Fibroblast of lung (primary cell): ENCODE results near the gene LAMA1. TPM values are rescaled to one million over a fixed set of nuclear protein-coding genes. Genes with fewer than 3 reads are reported as not detected.

ENCODE experiments used
- DNase-seq, 2 donors: peaks; one replicate each; pipeline versions ENCODE4 v3.0.0 to v3.0.0-alpha.2; 2010; ENCODE audit warnings: low read depth in 2 of 2
- H2AFZ ChIP-seq: 2 replicates; pipeline ENCODE4 v1.5.1; 2012; ENCODE audit warnings: low read length, control low read depth, inconsistent platforms
- H3K27ac ChIP-seq: 2 replicates; pipeline ENCODE4 v1.5.1; 2011; ENCODE audit warnings: low read length, control low read depth; ENCODE audit not compliant: insufficient read depth
- H3K27me3 ChIP-seq: 2 replicates; pipeline ENCODE4 v1.5.1; 2011; ENCODE audit warnings: mild to moderate bottlenecking, low read length; ENCODE audit not compliant: control insufficient read depth, insufficient read depth
- H3K36me3 ChIP-seq: 2 replicates; pipeline ENCODE4 v1.5.1; 2011; ENCODE audit warnings: low read length; ENCODE audit not compliant: control insufficient read depth, insufficient read depth
- H3K4me1 ChIP-seq: 2 replicates; pipeline ENCODE4 v1.5.1; 2011; ENCODE audit warnings: low read length; ENCODE audit not compliant: control insufficient read depth, insufficient read depth; ENCODE audit errors: extremely low read depth
- H3K4me2 ChIP-seq: 2 replicates; pipeline ENCODE4 v1.5.1; 2011; ENCODE audit warnings: low read length, control low read depth; ENCODE audit not compliant: insufficient read depth; ENCODE audit errors: extremely low read depth
- H3K4me3 ChIP-seq, 4 experiments: fragments of 200-600 bp in 1 of 4; sonication (generic) in 1 of 4; replicated peaks in 1 of 4; 2 replicates each; pipeline ENCODE4 v1.5.1; 2011 to 2016; ENCODE audit warnings: low read length in 4 of 4, low read depth in 3 of 4, mild to moderate bottlenecking in 3 of 4, control low read depth in 2 of 4, inconsistent platforms in 1 of 4, mixed read lengths in 1 of 4; ENCODE audit not compliant: insufficient read depth in 1 of 4; ENCODE audit errors: control extremely low read depth in 1 of 4
- H3K79me2 ChIP-seq: 2 replicates; pipeline ENCODE4 v1.5.1; 2012; ENCODE audit warnings: mild to moderate bottlenecking, low read length, inconsistent platforms; ENCODE audit not compliant: control insufficient read depth, insufficient read depth
- H3K9ac ChIP-seq: 2 replicates; pipeline ENCODE4 v1.5.1; 2011; ENCODE audit warnings: mild to moderate bottlenecking, low read length, control low read depth; ENCODE audit not compliant: insufficient read depth
- H3K9me3 ChIP-seq: 2 replicates; pipeline ENCODE4 v1.5.1; 2012; ENCODE audit warnings: low read depth, low read length; ENCODE audit not compliant: control insufficient read depth, insufficient read depth
- H4K20me1 ChIP-seq: 2 replicates; pipeline ENCODE4 v1.5.1; 2011; ENCODE audit warnings: low read length; ENCODE audit not compliant: control insufficient read depth, insufficient read depth; ENCODE audit errors: extremely low read depth
- CTCF ChIP-seq, 2 donors: IDR thresholded peaks in 1 of 2; conservative IDR thresholded peaks in 1 of 2; 1 replicate in 1 of 2; 2 replicates in 1 of 2; pipeline ENCODE4 v1.5.1; 2011 to 2012; ENCODE audit warnings: low read length in 2 of 2, control low read depth in 1 of 2, inconsistent platforms in 1 of 2, low read depth in 1 of 2, mild to moderate bottlenecking in 1 of 2
- EZH2 ChIP-seq: IDR thresholded peaks from 2 replicates; pipeline ENCODE4 v1.5.1; 2012; ENCODE audit warnings: low read length, control low read depth, mild to moderate bottlenecking; ENCODE audit errors: missing control alignments
- polyA plus RNA-seq, 2 donors: library from polyadenylated mRNA; depleted of rRNA in 1 of 2; stranded (reverse) in 1 of 2; unstranded in 1 of 2; fragments of >200 nt; gene quantifications; 2 replicates each; pipeline ENCODE4 v1.2.1, GENCODE V29; 2011 to 2012; ENCODE audit warnings: missing spikeins in 1 of 2
- total RNA-seq: library from RNA; depleted of rRNA; stranded (reverse); fragments of >200 nt; gene quantifications from 2 replicates; pipeline ENCODE4 v1.2.1, GENCODE V29; 2014

The LAMA1 gene
- total and polyA plus RNA-seq, 2 donors (not counting 1 experiment from before 2014, with no cell fraction given) = 1.2 to 5.8 TPM

- Histone ChIP-seq H3K27ac (no peak overlapping the region), H3K9ac (no peak overlapping the region), H3K9me3 (no peaks in the 10 kb centered on the region), H4K20me1 (no peaks in the 10 kb centered on the region), H3K4me2 (no peak overlapping the region), H3K27me3 (no peaks in the 10 kb centered on the region), H3K36me3 (no peaks in the 10 kb centered on the region), H3K79me2 (no peaks in the 10 kb centered on the region), H2AFZ (no peak overlapping the region), H3K4me1 (no peaks in the 10 kb centered on the region), H3K4me3 (no peak overlapping the region)
- TF ChIP-seq CTCF (conservative IDR thresholded peaks at IDR 0.05 in 1 of 2, IDR thresholded peaks at IDR 0.05 in 1 of 2; ENCODE audit: low read depth in 1 of 2, low read length in 2 of 2) = no peak
- TF ChIP-seq EZH2 = no peak
- no peak for DNase-seq
These were observed 174.9 kb downstream of the LAMA1 start for GRCh38 chr18:6942742-6943141.

GRCh38 chr18:6941996-6942395 is 175.6 kb downstream of the LAMA1 start:
- TF ChIP-seq CTCF (conservative IDR thresholded peaks at IDR 0.05 in 1 of 2, IDR thresholded peaks at IDR 0.05 in 1 of 2; ENCODE audit: low read depth in 1 of 2, low read length in 2 of 2) (no peak), EZH2 (no peak)
- H4K20me1 ChIP-seq = no peaks in the 10 kb centered on the region
- H3K4me3 ChIP-seq = no peak overlapping the region
- DNase-seq = no peak
- no peak overlapping the region for H2AFZ ChIP-seq
- no peak overlapping the region for H3K9ac ChIP-seq
- no peaks in the 10 kb centered on the region for H3K36me3 ChIP-seq
- no peaks in the 10 kb centered on the region for H3K4me1 ChIP-seq
- H3K27me3 ChIP-seq = no peaks in the 10 kb centered on the region
- H3K79me2 ChIP-seq = no peaks in the 10 kb centered on the region
- H3K9me3 ChIP-seq = no peaks in the 10 kb centered on the region
- no peak overlapping the region for H3K27ac ChIP-seq
- no peak overlapping the region for H3K4me2 ChIP-seq

GRCh38 chr18:6940451-6940850 is 177.1 kb downstream of the LAMA1 start:
- no peaks in the 10 kb centered on the region for H3K79me2 ChIP-seq

More at GRCh38 chr18:6940451-6940850, 177.1 kb downstream of the LAMA1 start:
- H3K4me3 ChIP-seq = no peak overlapping the region
- no peaks in the 10 kb centered on the region for H3K27me3 ChIP-seq
- no peaks in the 10 kb centered on the region for H3K4me1 ChIP-seq
- H4K20me1 ChIP-seq = no peaks in the 10 kb centered on the region
- H3K36me3 ChIP-seq = no peaks in the 10 kb centered on the region
- no peak overlapping the region for H2AFZ ChIP-seq
- H3K9me3 ChIP-seq = no peaks in the 10 kb centered on the region
- H3K4me2 ChIP-seq = no peak overlapping the region
- DNase-seq = no peak
- no peak for TF ChIP-seq EZH2
- TF ChIP-seq CTCF (conservative IDR thresholded peaks at IDR 0.05 in 1 of 2, IDR thresholded peaks at IDR 0.05 in 1 of 2; ENCODE audit: low read depth in 1 of 2, low read length in 2 of 2) = no peak
- no peak overlapping the region for H3K27ac ChIP-seq
- H3K9ac ChIP-seq = no peak overlapping the region
